GM19468 (cell line): ENCODE data around the gene WDR48.

Source experiments
- ATAC-seq: cut with Tn5 transposase; IDR thresholded peaks from one replicate; pipeline ENCODE4 v1.9.1; 2021; ENCODE audit warnings: mild to moderate bottlenecking, moderate library complexity, moderate number of reproducible peaks; ENCODE audit not compliant: unreplicated experiment; ENCODE audit errors: extremely low read depth

WDR48 gene

DNA sequence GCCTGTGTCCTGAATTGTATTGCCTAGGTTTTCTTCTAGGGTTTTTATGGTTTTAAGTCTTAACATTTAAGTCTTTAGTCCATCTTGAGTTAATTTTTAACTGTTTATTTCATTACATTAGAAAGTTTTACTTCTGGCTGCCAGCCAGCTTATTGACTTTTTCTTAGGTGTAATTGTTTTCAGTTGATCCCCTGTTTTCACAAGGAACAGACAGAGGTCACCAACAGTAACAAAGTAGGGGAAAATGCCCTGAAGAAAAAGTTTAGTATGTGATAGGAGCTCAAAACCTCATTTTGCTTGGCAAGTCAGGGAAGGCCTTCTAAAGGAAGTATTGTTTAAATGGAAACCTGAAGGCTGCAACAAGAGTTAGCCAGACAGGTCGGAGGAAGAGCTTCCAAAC is 10.4 kb downstream of the WDR48 start:
- no peak for ATAC-seq

GRCh38 chr3:39063143-39063542 is 11.3 kb downstream of the WDR48 start:
- ATAC-seq: no peak

DNA sequence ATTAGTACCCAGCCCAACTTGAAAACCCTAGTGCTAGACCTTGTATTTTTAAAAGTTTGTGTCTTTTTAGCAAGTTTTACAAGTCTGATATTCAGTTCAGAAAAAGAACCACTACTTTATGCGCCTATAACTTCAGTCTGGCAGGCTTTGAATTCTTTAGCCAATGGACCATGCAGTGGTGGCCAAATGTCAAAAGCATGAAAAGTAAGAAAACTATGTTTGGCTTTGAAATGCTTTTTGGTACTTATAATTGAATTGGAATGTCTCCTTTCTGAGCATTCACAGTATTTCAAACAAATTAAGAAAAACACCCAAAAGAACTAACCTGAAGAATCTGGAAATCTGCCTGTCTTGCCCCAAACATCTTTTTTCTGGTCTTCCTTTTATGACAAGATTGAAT is 12.8 kb downstream of the WDR48 start:
- ATAC-seq: no peak

- ATAC-seq: peak; percentile 85
Observed at GRCh38 chr3:39065197-39065596, 13.4 kb downstream of the WDR48 start.

- no peak for ATAC-seq
Observed at GRCh38 chr3:39067286-39067685, 15.5 kb downstream of the WDR48 start.

- ATAC-seq: no peak
Observed at GRCh38 chr3:39068556-39068955, 16.7 kb downstream of the WDR48 start.

DNA sequence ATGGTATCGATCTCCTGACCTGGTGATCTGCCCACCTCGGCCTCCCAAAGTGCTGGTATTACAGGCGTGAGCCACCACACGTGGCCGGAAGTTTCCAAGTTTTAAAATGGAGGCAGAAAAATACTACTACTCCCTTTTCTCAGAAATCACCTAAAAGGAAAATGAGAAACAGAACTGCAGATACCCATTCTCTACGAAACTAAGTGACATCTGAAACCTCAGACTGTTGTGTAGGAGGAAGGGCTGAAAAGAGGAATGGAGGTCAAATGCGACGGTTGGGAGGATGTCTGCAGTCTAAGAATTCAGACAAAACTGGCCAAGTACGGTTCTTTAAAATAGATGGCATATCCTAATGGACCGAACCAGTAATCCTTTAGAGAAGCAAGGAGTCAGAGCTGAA is 24.1 kb downstream of the WDR48 start:
- ATAC-seq: peak; percentile 58

DNA sequence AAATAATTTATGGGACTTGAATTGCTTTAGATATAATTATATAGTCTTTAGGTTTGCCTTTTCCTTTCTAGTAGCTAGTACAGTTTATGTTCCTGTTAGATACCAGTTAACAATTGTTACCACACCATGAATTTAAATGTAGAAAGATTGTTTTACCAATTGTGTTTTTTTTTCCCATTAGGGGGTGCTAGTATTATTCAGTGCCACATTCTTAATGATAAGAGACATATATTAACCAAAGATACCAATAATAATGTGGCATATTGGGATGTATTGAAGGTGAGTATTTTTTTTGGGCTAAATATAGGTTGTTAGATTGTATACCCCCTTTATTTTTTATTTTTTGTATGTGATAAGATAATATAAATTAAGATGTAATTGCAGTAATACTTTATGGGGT is 27.7 kb downstream of the WDR48 start:
- no peak for ATAC-seq

DNA sequence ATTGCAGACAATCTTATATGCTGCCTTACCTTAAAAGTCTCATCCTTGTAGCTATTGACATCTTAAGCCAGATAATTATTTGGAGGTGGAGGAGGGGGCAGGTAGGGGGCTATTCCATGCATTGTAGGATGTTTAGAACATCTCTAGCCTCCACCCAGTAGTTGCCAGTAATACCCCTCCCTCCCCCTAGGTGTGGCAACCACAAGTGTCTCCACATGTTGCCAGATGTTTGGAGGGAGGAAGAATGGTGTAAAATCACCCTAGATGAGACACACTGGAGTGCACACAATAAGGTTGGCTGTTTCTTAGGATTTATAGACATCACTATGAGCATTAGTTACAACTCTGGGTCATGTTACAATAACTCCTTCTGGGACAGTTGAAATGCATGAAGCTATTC is 28.2 kb downstream of the WDR48 start:
- no peak for ATAC-seq

GRCh38 chr3:39082666-39083313 is 31.0 kb downstream of the WDR48 start:
- ATAC-seq: no peak

DNA sequence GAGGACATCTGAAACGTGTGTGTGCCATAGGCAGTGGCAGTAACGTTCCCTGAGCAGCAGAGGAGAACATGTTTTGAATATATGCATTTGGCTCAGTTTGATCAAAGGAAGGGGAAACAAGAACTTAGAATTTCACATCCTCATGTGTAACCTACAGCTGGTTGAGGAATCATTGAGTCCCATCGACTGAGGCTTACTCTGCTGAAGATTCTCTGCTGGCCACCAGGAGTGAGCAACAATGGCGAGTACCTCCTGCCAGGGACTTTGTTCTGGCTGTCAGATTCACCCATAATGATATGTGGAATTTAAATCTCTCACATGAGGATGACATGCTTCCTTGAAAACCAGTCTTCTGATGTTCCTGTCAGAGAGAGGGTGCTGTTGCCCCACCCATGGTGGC is 34.3 kb downstream of the WDR48 start:
- no peak for ATAC-seq

DNA sequence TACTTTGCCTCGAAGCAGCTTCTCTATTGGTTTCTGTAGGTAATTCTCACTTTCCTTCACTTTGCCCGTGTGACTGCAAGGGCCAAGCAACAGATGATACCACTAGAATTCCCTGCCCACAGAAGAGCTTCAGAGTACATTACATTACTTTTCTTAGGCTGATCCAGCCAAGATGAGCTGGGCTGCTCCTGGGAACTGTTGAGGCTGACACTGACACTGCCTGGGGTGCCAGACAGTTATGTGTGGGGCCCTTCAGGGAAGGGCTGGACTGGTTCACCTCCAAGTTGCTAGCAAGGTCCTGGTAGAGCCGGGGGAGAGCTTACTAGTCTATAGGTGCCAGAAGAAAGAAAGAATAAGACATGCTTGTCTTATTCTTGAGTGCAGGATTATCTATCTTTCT is 36.6 kb downstream of the WDR48 start:
- no peak for ATAC-seq

GRCh38 chr3:39088889-39089288 is 37.1 kb downstream of the WDR48 start:
- no peak for ATAC-seq

DNA sequence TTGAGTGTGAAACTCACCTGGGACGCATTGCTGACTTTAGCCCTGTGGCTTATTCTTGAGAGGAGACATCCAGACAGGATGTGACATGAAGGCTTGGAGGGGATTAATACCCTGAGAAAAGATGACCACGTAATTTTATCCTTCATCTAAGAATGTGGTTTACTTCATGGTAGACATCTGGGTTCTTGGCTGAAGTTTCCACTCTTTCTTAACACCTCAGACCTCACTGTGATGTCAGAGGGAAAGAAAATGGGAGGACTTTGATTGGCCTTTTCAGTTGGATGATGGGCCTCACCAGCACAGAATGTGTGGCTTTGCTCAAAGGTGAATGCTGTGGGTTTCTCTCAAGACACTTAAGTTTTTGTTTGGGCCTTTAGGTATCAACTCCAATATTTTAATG is 39.1 kb downstream of the WDR48 start:
- ATAC-seq: no peak

- no peak for ATAC-seq
Observed at GRCh38 chr3:39094851-39095677, 43.2 kb downstream of the WDR48 start.

DNA sequence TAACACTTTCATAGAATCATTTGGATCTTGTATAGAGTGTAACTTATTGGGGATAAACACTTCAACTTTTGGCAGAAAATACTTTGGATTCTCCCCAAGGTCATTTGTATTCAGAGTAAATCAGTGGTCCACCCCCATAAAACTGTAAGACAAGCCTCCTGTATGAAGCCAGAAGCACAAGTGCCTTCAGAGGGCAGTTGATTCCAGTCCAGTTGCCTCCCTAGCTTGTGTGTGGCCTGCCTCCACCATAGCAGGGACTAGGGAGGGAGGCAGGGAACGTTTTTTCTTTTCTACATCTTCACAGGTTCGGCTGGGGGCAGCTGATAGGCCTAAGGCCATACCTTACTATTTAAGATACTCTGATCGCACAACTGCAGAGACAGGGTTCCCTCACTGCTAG is 44.0 kb downstream of the WDR48 start:
- ATAC-seq: no peak

GRCh38 chr3:39096775-39097174 is 45.0 kb downstream of the WDR48 start:
- no peak for ATAC-seq

DNA sequence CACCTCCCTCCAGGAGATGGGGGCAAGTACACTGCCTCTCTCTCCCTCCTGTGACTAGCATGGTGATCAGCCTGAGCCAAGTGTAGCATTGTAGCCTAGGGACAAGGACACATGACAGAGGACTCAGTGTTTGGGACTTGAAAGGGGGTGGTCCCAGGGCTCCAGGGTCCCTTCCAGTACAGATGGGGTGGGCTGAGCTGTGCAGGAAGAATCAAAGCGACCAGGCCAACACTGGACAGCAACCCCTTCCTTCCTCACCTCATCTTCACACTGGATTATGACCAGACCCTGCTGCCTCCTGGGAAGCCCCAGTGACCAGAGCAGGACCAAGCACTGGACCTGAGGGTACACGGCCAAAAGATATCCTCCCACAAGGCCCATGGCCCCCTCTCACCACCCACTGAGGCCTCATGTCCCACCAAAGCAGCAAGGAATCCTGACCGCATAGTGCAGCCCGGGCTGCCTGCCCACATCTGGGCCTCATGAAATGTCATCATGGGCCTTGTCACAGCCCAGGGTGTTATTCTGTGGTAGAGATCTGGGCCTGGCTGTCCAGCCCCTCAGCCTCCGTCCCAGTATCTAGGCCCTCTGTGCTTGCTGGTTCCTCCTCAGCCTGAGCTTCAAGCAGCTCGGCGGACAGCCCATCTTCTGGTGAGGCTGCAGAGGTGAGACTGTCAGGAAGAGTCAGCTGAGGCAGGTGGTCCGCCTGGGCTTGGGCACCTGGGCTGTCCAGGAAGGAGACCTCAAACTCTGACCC is 46.1 kb downstream of the WDR48 start:
- no peak for ATAC-seq

DNA sequence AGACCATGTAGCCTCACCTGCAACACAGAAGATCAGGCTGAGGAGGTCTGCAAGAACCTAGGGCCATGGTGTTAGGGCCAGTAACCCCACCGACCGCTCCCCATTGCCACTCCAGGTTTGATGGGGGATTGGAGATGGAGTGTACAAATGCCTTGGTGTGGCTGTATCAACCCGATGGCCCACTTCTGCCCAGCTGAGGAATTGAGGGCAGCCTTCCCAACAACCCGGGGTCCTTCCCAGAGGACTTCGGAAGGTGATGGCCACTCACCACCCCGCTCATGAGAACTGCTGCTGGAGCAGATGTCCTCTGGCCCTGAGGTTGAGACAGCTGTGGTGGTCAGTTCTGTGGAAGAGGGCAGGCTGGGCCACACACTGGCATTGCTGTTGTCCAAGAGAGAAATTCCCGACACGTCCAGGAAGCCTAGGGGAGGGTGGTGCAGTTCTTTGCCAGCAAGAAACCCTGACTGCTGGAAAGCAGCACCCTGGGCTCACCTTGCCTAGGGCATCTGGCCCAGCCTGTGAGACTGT is 46.7 kb downstream of the WDR48 start:
- no peak for ATAC-seq

DNA sequence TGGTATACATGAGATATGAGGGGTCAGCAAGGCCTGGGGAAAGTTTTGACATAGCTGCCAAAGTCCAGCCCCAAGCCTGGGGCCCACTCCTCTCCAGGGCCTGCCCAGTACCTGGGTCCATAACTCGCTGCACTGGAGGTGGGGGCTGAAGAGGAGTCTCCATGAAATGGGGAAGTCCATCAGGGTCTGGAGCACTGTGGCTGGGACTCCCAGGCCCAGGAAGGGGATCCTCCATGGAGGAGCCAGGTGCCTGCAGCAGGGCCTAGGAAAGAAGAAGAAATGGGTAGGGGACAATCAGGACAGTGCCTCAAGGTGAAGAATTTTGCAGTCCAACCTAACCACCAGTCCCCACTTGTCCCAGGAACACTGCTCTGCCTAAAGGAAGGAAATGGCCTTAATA is 47.4 kb downstream of the WDR48 start:
- ATAC-seq: no peak
